ENCODE data around the gene FNDC3B.

FNDC3B gene

DNA sequence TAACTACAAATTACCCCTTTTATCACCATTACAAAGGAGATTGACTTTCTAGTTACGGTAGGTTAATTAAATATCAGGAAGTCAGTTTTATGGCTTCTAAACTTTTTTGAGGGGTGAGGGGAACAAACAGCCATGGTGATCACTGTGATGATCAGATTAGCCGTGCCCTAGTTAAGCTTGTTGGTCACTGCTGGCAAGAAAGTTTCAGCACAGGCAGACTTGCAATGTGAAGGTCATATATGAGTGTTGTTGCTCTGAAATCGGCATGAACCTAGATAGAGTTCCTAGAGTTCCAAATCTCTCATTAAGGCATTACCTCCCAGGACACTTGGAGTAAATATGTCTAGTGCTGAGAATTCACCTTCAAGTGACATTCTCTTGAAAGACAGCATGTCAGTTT, 252.3 kb downstream of the FNDC3B start:
- DNase-seq (ENCODE audit: low read depth), result no peak

DNA sequence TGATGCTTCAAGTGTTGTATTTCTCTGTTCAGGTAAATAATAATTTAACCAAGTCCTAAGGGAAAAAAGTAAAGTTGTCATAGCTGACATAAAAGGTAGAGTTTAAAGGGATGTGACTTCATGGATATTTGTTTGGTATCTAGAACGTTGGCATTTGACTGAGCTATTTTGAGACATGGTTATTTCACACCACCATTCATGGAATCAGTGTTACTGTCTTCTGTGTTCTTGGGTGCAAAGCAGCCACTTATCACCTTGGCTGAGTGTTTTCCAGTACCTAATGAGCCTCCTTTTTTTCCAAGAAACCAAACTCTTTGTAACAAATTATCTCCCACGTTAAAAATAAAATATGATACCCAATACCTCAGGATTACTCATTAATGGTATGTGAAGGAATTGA, 253.0 kb downstream of the FNDC3B start:
- no peak for DNase-seq (ENCODE audit: low read depth)

DNA sequence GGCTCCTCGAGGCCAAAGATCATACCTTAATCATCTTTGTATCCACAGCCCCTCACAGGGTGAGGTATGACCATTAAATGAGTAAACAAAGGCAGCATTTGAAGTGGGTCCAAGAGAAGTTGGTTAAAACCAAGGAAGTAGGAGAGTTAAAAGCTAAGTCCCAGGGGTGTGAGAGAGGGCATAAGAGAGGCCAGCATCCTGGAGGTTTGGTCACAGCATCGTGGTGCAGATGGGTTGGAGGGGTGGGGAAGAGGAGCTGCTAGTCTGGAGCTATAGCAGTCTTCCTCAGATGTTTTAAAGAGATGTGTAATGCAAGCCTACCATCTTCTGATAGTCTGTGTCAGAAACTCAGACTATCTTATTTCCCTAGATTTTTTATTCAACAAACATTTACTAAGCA, 253.7 kb downstream of the FNDC3B start:
- no peak for DNase-seq (ENCODE audit: low read depth)

DNA sequence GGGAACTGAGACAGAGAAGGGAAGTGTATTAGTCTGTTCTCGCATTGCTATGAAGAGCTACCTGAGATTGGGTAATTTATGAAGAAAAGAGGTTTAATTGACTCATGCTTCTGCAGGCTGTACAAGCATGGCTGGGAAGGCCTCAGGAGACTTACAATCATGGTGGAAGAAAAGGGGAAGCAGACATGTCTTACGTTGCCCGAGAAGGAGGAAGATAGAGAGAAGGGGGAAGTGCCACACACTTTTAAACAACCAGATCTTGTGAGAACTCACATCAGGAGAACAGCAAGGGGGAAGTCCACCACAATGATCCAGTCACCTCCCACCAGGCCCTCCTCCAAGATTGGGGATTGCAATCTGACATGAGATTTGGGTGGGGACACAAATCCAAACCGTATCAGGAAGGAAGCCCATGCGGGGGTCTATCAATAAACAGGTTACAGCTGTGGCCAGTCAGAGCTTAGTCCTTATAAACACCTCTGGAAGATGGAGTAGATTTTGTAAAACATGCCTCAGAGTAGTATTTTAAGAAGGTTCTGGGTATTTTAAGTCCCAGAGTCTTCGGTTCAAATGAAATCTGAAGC, 254.9 kb downstream of the FNDC3B start:
- no peak for DNase-seq (ENCODE audit: low read depth)

DNA sequence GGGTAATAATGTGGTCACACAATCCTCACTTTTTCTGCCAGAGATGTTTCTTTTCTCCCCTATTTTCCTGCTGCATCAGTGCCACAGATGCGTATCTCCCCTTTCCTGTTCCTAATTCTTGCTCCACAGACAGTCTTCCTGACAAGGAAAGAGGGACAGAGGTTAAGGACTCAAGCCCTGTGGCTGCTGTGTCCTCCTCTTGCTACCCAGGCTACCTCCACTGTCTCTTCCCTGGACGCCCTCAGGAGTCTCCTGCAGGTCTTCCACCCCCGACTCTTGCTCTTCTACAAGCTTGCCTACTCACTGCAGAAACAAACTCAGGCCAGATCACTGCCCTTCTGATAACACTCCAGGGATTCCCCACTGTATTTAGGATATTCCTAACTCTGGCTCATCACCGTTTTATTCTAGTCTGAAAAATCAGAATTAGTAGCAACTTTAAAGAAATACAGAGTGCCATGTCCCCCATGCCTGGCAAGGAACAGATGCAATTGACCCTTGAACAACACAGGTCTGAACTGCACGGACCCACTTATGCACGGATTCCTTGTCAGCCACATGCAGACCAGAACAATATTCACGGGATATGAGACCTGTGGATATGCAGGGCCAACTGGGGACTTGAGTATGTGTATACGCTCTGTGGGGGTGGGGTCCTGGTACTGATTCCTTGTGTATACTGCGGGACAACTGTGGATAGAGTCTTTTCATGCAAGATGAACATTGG, 257.0 kb downstream of the FNDC3B start:
- DNase-seq (ENCODE audit: low read depth), result no peak

DNA sequence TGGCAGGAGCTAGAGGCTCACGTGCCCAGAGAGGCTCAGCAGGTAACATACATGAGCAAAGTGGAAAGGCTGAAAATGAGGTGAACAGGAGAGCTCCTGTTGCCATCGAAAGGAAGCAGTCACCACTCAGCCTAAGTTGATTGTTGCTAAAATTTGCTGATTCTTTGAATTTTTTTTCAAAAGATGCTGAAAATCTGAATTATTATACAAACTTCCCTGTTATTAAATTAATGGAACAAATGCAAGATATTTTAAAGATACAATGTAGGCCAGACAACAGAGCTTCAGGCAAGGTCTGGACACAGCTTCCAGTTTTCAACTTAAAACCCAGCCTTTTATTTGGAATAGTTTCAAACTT, 257.6 kb downstream of the FNDC3B start:
- DNase-seq (ENCODE audit: low read depth), result no peak

DNA sequence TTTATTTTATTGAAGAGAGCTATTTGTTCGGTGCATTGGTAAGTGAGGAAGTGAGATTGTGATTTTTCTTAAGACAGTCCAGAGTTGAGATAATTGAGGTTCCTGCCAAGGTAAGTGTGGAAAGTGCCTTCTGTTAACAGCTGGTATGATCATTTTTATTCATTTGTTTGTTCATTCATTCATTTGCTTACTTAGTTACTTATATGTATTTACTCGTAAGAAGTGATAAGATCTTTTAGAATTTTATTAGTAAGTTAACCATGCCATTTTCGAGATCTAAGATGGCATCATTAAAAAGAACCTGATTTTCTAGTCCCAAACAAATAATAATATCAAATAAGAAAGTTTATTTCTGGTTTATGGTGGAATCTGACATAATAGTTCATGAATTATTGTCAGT, 258.9 kb downstream of the FNDC3B start:
- no peak for DNase-seq (ENCODE audit: low read depth)

DNA sequence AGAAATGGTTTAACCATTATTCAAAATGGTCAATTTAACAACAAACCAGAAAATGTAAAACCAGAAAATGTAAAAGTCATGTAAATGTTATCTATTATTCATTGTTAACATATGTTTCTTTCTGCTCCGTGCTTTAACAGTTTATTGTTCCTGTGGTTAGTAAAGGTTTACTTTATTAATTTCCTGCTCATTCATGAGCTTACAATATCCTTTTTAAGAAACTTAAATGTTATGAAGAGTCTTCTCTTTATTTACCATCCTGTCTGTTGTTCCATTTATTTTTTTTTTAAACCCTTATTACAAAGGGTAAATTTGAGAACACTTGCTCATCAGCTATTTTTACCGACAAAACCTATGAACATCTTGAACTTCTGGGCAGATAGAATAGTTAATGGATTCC, 260.8 kb downstream of the FNDC3B start:
- no peak for DNase-seq (ENCODE audit: low read depth)

DNA sequence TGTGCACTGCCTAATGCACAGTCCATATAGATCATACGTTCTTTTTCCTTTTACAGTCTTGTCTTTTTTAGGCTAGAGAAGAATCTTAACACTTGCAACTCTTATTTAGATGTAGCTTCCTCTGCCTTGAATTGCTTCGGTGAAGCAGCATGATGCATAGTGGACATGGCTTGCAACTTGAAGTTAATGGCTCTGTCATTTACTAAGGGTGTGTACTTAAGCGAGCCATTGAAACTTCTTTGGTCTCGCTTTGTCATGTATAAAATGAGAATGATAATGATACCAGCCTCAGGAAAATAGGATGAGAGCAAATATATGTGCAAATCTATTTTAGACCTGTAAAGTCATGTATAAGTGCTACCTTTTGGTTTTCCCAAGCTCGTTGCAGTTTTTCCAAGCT, 261.5 kb downstream of the FNDC3B start:
- DNase-seq (ENCODE audit: low read depth), result no peak

DNA sequence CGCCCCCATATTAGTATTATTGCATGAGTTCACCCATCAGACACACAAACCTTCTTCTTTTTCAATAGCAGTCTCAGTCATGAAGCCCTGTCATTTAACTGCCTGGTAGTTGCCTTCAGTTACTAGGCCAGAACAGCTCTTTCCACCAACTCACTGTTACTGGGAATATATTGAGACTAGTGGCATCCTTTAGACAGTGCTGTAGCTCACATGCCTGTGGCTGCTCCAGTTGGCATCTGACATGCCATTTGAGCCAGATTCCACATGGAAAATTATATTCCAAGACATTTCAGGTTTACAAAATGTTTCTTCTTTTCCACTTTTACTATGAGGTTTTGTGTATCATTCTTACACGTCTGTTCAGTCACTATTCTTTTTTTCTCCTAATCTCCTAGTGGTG, 262.8 kb downstream of the FNDC3B start:
- DNase-seq (ENCODE audit: low read depth), result no peak

DNA sequence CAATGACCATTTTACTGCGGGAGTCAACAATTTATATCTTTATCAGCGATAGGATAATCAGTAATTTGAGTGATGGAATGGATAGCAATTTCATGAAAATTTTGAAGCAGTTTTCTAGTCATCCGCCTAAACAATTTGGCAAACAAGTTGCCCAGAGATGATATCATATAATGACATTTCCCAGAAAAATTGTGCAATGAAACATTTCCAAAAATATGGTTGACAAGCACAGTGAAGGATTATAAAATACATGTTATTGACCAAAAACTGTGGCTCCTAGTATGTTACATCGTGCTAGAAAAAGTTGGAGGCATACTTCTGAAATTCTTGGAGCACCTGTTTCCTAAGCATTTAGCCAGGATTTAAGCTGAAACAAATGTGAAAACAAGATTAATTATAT, 263.8 kb downstream of the FNDC3B start:
- no peak for DNase-seq (ENCODE audit: low read depth)

DNA sequence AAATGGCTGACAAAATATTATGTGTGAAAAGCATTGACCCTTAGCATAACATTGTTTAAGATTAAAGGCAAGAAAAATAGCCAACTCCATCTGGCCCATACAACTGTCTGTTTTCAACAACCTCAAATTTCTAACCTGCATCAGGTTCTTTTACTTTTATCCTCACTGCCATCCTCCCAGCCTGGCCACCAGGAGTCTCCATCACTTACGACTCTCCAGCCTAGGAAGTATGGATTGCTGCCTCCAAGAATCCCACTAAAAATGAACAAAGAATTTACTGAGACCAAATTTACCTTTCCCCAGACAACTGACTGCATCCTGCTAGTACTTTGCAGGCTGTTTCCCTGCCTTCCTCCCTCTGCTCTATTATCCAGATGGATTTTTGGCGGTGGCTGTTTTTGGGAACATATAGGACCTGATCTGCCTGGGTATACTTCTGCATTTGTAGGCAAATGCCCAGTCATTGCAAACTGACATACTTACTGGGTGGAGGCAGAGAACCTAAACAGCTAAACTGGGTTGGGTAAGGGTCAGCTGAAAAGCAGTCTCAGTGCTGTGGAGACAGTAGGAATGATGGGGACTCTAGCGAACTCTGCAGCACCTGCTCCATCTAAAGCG, 264.7 kb downstream of the FNDC3B start:
- DNase-seq (ENCODE audit: low read depth), result no peak

DNA sequence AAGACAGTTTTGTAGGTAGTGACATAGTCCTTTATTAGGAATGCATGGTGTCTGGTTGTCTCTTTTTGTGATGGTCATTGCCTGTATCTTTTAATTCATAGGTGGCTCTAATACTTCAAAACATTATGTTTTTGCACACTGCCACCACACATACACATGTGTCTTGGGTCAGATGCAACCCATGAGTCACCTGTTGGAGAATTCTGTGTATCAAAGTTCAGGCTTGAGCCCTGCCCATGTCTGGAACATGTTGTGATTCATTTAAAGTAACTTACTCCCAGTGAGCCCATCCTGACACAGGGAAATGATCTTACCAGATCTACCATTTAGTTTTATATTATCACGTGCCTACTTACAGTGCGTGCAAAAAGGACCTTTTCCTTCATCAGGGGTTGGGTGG, 266.2 kb downstream of the FNDC3B start:
- DNase-seq (ENCODE audit: low read depth), result peak; percentile 62

DNA sequence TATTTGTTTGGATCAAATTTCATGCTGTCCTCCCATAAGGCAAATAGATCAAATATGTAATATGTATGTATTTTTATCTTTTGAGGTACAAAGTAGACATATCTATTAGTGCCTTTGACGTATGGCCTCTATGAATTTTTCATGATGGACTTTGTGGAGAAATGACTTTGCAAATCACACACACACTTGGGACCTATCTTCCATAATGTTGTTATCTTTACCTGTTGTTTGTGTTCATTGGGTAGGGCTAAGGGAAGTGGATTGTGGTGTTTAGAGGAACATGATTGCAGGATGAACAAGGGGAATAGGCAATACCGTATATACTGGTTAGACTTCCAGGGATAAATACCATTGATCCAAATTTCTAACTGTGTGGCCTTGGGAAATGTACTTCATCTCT, 266.6 kb downstream of the FNDC3B start:
- DNase-seq (ENCODE audit: low read depth), result no peak

DNA sequence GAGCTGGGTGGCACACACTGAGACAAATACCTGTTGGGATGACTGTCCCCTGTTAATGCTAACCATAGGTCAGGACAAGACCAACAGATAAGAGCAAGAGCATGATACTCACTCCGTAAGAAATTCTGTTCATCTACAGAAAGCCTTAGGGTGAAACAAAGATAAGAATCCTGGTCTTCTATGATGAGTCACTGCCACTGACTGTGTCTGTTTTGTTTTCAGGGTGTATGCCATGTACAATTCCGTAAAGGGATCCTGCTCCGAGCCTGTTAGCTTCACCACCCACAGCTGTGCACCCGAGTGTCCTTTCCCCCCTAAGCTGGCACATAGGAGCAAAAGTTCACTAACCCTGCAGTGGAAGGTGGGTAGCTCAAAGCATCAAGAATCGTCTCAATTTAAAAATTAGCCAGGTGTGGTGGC, 267.8 kb downstream of the FNDC3B start:
- DNase-seq (ENCODE audit: low read depth), result peak; percentile 72

DNA sequence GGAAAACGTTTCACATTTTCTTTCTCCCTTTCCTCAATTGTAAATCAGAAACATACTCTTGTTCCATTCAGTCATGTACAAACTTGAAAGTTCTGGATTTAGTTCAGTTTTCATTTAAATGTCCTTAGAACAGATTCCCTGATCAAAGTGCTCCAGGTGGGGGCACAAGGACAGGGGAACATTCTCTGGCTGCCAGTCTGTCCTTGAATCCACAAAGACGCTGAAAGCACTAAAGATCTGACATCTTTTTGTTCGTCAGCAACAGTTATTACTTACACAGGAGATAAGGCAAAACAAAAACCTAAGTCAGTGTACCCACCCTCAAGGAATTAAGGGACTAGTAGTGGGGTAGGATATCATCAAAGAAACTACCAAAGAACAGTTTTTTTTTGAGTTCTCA, 269.7 kb downstream of the FNDC3B start:
- DNase-seq (ENCODE audit: low read depth), result no peak

DNA sequence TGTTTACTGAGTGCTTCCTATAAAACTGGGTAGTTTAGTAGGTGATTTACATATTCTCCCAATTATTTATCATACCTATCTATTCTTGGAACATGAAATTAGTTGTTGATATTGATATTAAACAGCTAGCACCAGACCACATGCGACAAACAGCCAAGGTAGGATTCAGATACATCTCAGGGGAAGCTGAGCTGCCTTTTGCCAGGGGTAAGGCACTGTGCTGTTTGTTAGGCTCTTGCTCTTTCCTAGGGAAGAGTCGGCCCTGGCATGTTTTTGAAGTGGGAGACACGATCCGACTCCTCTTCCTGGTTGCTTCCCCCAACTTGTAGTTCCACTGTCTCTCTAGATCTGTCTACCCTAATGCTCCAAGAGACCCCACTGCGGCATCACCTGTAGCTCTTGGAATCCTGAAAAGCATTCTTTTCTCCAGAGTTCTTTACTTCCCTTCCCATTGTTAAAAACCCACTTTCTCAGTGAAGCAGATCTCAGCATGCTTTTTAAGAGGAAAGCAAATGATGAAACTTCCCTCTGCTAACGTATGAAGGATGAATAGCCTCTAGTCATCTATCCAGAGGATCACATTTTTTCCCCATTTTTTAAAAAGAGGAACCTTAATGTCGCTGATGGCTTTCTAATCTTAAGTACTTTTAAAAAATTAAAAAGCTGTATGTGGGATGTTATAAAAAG, 270.5 kb downstream of the FNDC3B start:
- DNase-seq (ENCODE audit: low read depth), result no peak

DNA sequence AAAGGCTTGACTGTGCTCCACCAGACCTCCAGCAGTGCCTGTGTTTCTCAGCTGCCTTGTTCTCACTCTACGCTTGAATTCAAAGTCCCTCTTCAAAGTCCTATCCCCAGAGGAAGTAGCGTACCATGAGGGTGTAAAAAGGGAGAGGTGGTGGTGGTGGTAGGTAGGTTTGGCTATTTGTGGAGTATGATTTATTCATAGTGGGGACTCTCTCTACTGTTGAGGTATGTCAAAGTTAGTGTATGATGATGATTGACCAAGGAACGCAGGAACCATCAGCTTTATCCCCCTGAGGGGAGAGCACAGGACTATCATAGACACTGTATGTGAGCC, 271.0 kb downstream of the FNDC3B start:
- DNase-seq (ENCODE audit: low read depth), result no peak

DNA sequence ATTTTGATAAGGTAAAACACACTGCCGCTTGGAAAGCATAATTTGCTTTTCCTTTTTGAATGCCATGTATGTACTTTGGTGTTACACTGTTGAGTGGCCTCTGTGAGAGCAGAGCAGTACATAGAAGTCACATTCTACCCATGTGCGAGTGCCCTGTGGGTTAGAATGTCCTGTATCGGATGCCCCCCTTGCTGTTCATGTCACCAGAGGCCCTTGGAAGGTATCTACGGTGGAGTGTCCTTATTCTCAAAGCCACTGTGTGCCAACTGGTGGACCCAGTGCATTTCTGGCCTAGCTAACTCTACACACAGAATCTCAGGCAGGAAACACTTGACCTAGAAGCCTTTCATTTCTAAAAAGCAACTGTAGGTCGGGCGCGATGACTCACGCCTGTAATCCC, 271.8 kb downstream of the FNDC3B start:
- no peak for DNase-seq (ENCODE audit: low read depth)

DNA sequence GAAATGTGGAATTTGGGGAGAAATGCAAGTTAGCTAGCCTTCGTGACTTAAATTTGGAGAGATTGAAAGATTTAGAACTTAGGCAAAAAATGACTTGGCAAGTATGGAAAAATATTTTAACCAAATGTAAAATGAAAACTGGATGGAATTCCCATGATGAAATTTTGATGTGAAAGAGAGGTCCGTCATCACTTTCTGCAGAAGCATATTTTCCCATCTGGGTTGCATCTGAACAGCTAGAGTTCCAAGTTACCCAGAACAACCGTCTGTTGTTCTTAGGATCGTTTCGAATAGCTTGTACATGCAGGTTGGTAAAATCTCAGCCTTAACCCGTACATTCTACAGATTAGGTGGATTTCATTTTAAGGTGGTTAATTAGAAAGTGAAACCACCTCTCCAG, 272.6 kb downstream of the FNDC3B start:
- no peak for DNase-seq (ENCODE audit: low read depth)

DNA sequence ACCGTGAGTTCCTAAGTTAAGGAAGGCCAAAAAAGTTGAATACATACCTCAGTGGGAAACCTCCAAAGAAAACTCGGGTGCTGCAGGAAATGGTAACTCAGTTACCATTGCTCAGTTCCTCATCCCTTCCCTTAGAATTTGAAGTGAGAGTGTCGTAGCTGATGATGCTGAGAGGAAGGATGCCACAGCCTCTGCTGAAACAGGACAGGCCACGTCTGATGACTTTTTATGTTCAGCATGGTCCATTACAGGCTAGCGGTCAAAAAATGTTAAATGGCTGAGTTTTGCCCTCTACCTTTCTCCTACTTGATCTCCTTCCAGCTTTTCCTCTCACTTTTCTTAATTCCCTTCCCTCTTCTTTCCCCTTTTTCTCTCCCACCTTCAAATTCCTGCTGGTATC, 273.3 kb downstream of the FNDC3B start:
- no peak for DNase-seq (ENCODE audit: low read depth)

DNA sequence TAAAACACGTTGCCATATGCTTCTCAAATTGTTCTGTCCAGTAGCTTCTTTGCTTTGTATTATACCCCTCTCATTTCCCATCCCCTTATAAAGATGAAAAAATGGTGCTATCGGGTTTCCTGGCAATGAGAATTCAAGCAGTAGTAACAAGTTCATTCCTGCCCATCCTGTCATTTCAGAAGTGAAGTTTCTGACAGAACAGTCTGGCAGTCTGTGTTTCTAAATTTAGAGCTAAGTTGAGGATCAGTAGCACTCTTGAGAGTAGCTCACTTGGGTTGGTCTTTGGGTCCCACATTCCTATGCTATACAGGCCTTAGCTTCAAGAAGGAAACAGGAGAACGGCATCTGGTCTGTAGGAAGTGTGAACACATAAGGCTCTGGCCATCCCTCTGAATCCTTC, 274.3 kb downstream of the FNDC3B start:
- peak; percentile 47 for DNase-seq (ENCODE audit: low read depth)

DNA sequence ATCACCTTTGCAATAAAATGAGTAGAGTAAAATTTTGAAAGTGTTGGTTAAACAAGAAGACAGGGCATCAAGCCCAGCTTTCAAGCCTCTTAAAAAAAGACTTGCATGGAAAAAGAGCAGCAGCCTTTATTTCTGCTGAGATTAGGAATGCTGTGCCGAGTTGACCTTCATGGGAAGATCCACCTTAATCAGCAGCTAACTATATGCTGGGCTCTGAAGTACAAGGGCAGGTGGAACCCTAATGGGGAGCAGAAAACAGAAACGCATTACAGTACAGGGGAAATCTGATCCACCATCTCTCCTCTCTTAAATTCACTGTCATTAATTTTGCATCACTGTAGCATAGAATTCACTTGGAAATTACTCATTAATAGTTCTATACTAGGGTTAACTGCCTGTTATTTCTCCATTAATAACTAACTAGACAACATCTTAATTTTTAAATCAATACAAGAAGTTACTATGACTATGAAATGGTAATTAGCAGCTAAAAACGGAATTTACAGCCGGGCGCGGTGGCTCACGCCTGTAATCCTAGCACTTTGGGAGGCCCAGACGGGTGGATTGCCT, 275.3 kb downstream of the FNDC3B start:
- no peak for DNase-seq (ENCODE audit: low read depth)
